GM12874 (cell line): Measurements from ENCODE around the gene BMP7.

ENCODE experiments used
- CTCF ChIP-seq: IDR thresholded peaks from 2 replicates; pipeline ENCODE4 v1.5.1; 2011; ENCODE audit warnings: low read depth, mild to moderate bottlenecking, control low read depth, low read length, moderate library complexity; ENCODE audit not compliant: insufficient read depth

Gene BMP7

GRCh38 chr20:57210054-57210910, 56.2 kb downstream of the BMP7 start:
- no peak for TF ChIP-seq CTCF

- no peak for TF ChIP-seq CTCF
Measured at GRCh38 chr20:57209413-57209812, 57.0 kb downstream of the BMP7 start.

GRCh38 chr20:57208198-57208597, 58.2 kb downstream of the BMP7 start:
- TF ChIP-seq CTCF, result no peak

GRCh38 chr20:57207251-57207650, 59.2 kb downstream of the BMP7 start:
- no peak for TF ChIP-seq CTCF

GRCh38 chr20:57205606-57206219, 60.7 kb downstream of the BMP7 start:
- no peak for TF ChIP-seq CTCF

- TF ChIP-seq CTCF, result no peak
Measured at GRCh38 chr20:57203986-57204385, 62.5 kb downstream of the BMP7 start.

- TF ChIP-seq CTCF, result no peak
Measured at GRCh38 chr20:57203204-57203603, 63.2 kb downstream of the BMP7 start.
